Type B pancreatic cell (in vitro differentiated cells): Measurements from ENCODE around the gene OCEL1. TPM values are rescaled to one million over a fixed set of nuclear protein-coding genes. Genes with fewer than 3 reads are reported as not detected.

Experiments used
- DNase-seq: peaks from one replicate; pipeline ENCODE4 v3.0.0; 2021; ENCODE audit warnings: mixed read lengths; ENCODE audit not compliant: unreplicated experiment; ENCODE audit errors: extremely low spot score
- H3K27ac Mint-ChIP-seq: 2 replicates; pipeline ENCODE4 v1.8.0; 2021; ENCODE audit warnings: mild to moderate bottlenecking, mixed read lengths
- H3K27me3 Mint-ChIP-seq: 2 replicates; pipeline ENCODE4 v1.8.0; 2021; ENCODE audit warnings: mixed read lengths
- H3K36me3 Mint-ChIP-seq: 2 replicates; pipeline ENCODE4 v1.8.0; 2021; ENCODE audit warnings: mixed read lengths
- H3K4me1 Mint-ChIP-seq: one replicate; pipeline ENCODE4 v1.8.0; 2021; ENCODE audit warnings: mixed read lengths; ENCODE audit not compliant: unreplicated experiment
- H3K4me3 Mint-ChIP-seq: 2 replicates; pipeline ENCODE4 v1.8.0; 2021; ENCODE audit warnings: mild to moderate bottlenecking, mixed read lengths
- H3K9me3 Mint-ChIP-seq: 2 replicates; pipeline ENCODE4 v1.8.0; 2021; ENCODE audit warnings: mixed read lengths
- CTCF ChIP-seq: fragments of 200-600 bp; sonication (generic); conservative IDR thresholded peaks from 2 replicates; pipeline ENCODE4 v1.5.0; 2021; ENCODE audit warnings: antibody characterized with exemption, mild to moderate bottlenecking
- total RNA-seq: library from RNA; stranded (reverse); gene quantifications from 2 replicates; pipeline ENCODE4 v1.2.1, GENCODE V29; 2021; ENCODE audit warnings: low replicate concordance

OCEL1 gene
- total RNA-seq, 1 donor from 2014 or later = 19.2 TPM

GRCh38 chr19:17219286-17219685, 6.7 kb upstream of the OCEL1 start:
- peaks cover 7% of the 10 kb centered on the region for H3K36me3 Mint-ChIP-seq
- no peak for TF ChIP-seq CTCF
- no peaks in the 10 kb centered on the region for H3K9me3 Mint-ChIP-seq
- H3K4me1 Mint-ChIP-seq = peaks cover 8% of the 10 kb centered on the region
- DNase-seq = no peak
- H3K27me3 Mint-ChIP-seq = no peaks in the 10 kb centered on the region
- no peak overlapping the region for H3K4me3 Mint-ChIP-seq
- no peak overlapping the region for H3K27ac Mint-ChIP-seq

GRCh38 chr19:17220207-17220758, 5.7 kb upstream of the OCEL1 start:
- no peak for DNase-seq
- TF ChIP-seq CTCF = no peak
- H3K4me1 Mint-ChIP-seq = peaks cover under 1% of the 10 kb centered on the region
- H3K36me3 Mint-ChIP-seq = peaks cover 3% of the 10 kb centered on the region
- no peak overlapping the region for H3K4me3 Mint-ChIP-seq
- H3K9me3 Mint-ChIP-seq = no peaks in the 10 kb centered on the region
- H3K27me3 Mint-ChIP-seq = no peaks in the 10 kb centered on the region
- peak overlapping the region; percentile 50 for H3K27ac Mint-ChIP-seq

- DNase-seq = no peak
- TF ChIP-seq CTCF = no peak
- no peaks in the 10 kb centered on the region for H3K4me1 Mint-ChIP-seq
- no peak overlapping the region for H3K27ac Mint-ChIP-seq
- no peaks in the 10 kb centered on the region for H3K27me3 Mint-ChIP-seq
- no peak overlapping the region for H3K4me3 Mint-ChIP-seq
- H3K9me3 Mint-ChIP-seq = no peaks in the 10 kb centered on the region
- no peaks in the 10 kb centered on the region for H3K36me3 Mint-ChIP-seq
These were observed 973 bp upstream of the OCEL1 start for GRCh38 chr19:17225053-17225452.

- no peaks in the 10 kb centered on the region for H3K27me3 Mint-ChIP-seq
- no peak overlapping the region for H3K27ac Mint-ChIP-seq
- no peak for TF ChIP-seq CTCF
- no peaks in the 10 kb centered on the region for H3K36me3 Mint-ChIP-seq
- H3K4me1 Mint-ChIP-seq = no peaks in the 10 kb centered on the region
- H3K9me3 Mint-ChIP-seq = no peaks in the 10 kb centered on the region
- H3K4me3 Mint-ChIP-seq = no peak overlapping the region
- DNase-seq = no peak
These were observed 1.9 kb downstream of the OCEL1 start for GRCh38 chr19:17227798-17228367.

- Mint-ChIP-seq H3K9me3 (no peaks in the 10 kb centered on the region), H3K27me3 (no peaks in the 10 kb centered on the region), H3K36me3 (no peaks in the 10 kb centered on the region), H3K4me1 (no peaks in the 10 kb centered on the region), H3K4me3 (no peak overlapping the region), H3K27ac (no peak overlapping the region)
- no peak for DNase-seq
- no peak for TF ChIP-seq CTCF
These were observed 3.9 kb downstream of the OCEL1 start for GRCh38 chr19:17229890-17230289.
